MV-4-11 (cell line): ENCODE results near the gene MLLT3.

Source experiments
- DNase-seq: peaks from one replicate; lab custom pipeline; 2025; lab: John Stamatoyannopoulos, UW

Gene MLLT3

GRCh38 chr9:20625003-20625349 is 2.7 kb upstream of the MLLT3 start:
- DNase-seq, result no peak

- peak; percentile 70 for DNase-seq
These were observed 2.1 kb upstream of the MLLT3 start for GRCh38 chr9:20624201-20625002.

GRCh38 chr9:20623748-20624124 is 1.4 kb upstream of the MLLT3 start:
- DNase-seq, result no peak

- DNase-seq, result no peak
These were observed 885 bp upstream of the MLLT3 start for GRCh38 chr9:20623021-20623747.

- DNase-seq, result peak; percentile 17
These were observed 599 bp downstream of the MLLT3 start for GRCh38 chr9:20621471-20622329.

- no peak for DNase-seq
These were observed 1.4 kb downstream of the MLLT3 start for GRCh38 chr9:20620650-20621470.

GRCh38 chr9:20619487-20620200 is 2.7 kb downstream of the MLLT3 start:
- no peak for DNase-seq

GRCh38 chr9:20618361-20618802 is 3.9 kb downstream of the MLLT3 start:
- no peak for DNase-seq

- no peak for DNase-seq
These were observed 5.5 kb downstream of the MLLT3 start for GRCh38 chr9:20616808-20617207.

- no peak for DNase-seq
These were observed 7.6 kb downstream of the MLLT3 start for GRCh38 chr9:20614602-20615216.

GRCh38 chr9:20611691-20612287 is 10.5 kb downstream of the MLLT3 start:
- peak; percentile 8 for DNase-seq

GRCh38 chr9:20610591-20610990 is 11.7 kb downstream of the MLLT3 start:
- no peak for DNase-seq

GRCh38 chr9:20608582-20608981 is 13.7 kb downstream of the MLLT3 start:
- DNase-seq, result no peak

- DNase-seq, result no peak
These were observed 15.6 kb downstream of the MLLT3 start for GRCh38 chr9:20606652-20607051.

GRCh38 chr9:20604562-20604961 is 17.7 kb downstream of the MLLT3 start:
- DNase-seq, result no peak

GRCh38 chr9:20603524-20604268 is 18.6 kb downstream of the MLLT3 start:
- DNase-seq, result no peak

GRCh38 chr9:20601292-20601691 is 21.0 kb downstream of the MLLT3 start:
- DNase-seq, result no peak

- DNase-seq, result no peak
These were observed 23.1 kb downstream of the MLLT3 start for GRCh38 chr9:20599195-20599594.

GRCh38 chr9:20598367-20598766 is 23.9 kb downstream of the MLLT3 start:
- DNase-seq, result no peak
